SK-N-SH (cell line): ENCODE data around the gene NETO2. TPM values are rescaled to one million over a fixed set of nuclear protein-coding genes. Genes with fewer than 3 reads are reported as not detected.

Experiments used
- CTCF ChIA-PET: fragments of 300-600, 350-600 bp; formaldehyde crosslinking; extraction: SDS; loops from one replicate; lab custom pipeline; 2021; lab: Yijun Ruan, JAX
- POLR2A ChIA-PET: fragments of 350-600 bp; sonication (Branson Sonifier 250); formaldehyde crosslinking; extraction: SDS; loops from one replicate; lab custom pipeline; 2020; ENCODE audit warnings: antibody characterized with exemption, inconsistent platforms; lab: Yijun Ruan, JAX
- DNase-seq: peaks from one replicate; pipeline ENCODE4 v3.0.0; 2012
- H2AFZ ChIP-seq: fragments of 200-600 bp; sonication (generic); 2 replicates; pipeline ENCODE4 v1.8.1; 2016; ENCODE audit warnings: antibody characterized with exemption, mild to moderate bottlenecking, low read depth
- H3F3A ChIP-seq: fragments of 200-600 bp; sonication (generic); replicated peaks from 2 replicates; pipeline ENCODE3; 2016; ENCODE audit warnings: antibody characterized with exemption, mild to moderate bottlenecking; ENCODE audit not compliant: insufficient read depth
- H3K27ac ChIP-seq, 2 experiments: fragments of 200-500 bp in 1 of 2; fragments of 200-600 bp in 1 of 2; sonication (Bioruptor generic) in 1 of 2; sonication (generic), shearing (Covaris generic) in 1 of 2; 2 replicates each; pipeline versions ENCODE4 v1.5.1 to v1.6.1; 2014 to 2016; ENCODE audit warnings: low read depth in 2 of 2, inconsistent platforms in 1 of 2, low read length in 1 of 2, mild to moderate bottlenecking in 1 of 2, mixed read lengths in 1 of 2
- H3K27me3 ChIP-seq: fragments of 200-600 bp; sonication (generic), shearing (Covaris generic); 2 replicates; pipeline ENCODE4 v1.6.1; 2016; ENCODE audit warnings: mixed run types; ENCODE audit not compliant: insufficient read depth
- H3K36me3 ChIP-seq, 2 experiments: fragments of 200-500 bp in 1 of 2; fragments of 200-600 bp in 1 of 2; sonication (Bioruptor generic) in 1 of 2; sonication (generic) in 1 of 2; replicated peaks in 1 of 2; 2 replicates each; pipeline versions ENCODE3 to v1.5.1; 2014 to 2016; ENCODE audit warnings: low read length in 1 of 2, mild to moderate bottlenecking in 1 of 2; ENCODE audit not compliant: insufficient read depth in 2 of 2, control insufficient read depth in 1 of 2
- H3K4me1 ChIP-seq, 2 experiments: fragments of 200-500 bp in 1 of 2; fragments of 200-600 bp in 1 of 2; sonication (Bioruptor generic) in 1 of 2; sonication (generic), shearing (Covaris generic) in 1 of 2; 2 replicates each; pipeline versions ENCODE4 v1.5.1 to v1.6.1; 2014 to 2016; ENCODE audit warnings: low read depth in 1 of 2, low read length in 1 of 2, mixed run types in 1 of 2; ENCODE audit not compliant: insufficient read depth in 2 of 2, control insufficient read depth in 1 of 2
- H3K4me2 ChIP-seq: fragments of 200-600 bp; sonication (generic), shearing (Covaris generic); 2 replicates; pipeline ENCODE4 v1.6.1; 2017; ENCODE audit warnings: mixed run types
- H3K4me3 ChIP-seq, 2 experiments: fragments of 200-500 bp in 1 of 2; fragments of 200-600 bp in 1 of 2; sonication (Bioruptor generic) in 1 of 2; sonication (generic), shearing (Covaris generic) in 1 of 2; 2 replicates each; pipeline versions ENCODE4 v1.5.1 to v1.8.1; 2014 to 2016; ENCODE audit warnings: low read depth in 2 of 2, inconsistent platforms in 1 of 2, low read length in 1 of 2, mild to moderate bottlenecking in 1 of 2, mixed read lengths in 1 of 2, moderate library complexity in 1 of 2
- H3K79me2 ChIP-seq: fragments of 200-600 bp; sonication (generic); 2 replicates; pipeline ENCODE4 v1.8.1; 2017; ENCODE audit warnings: mild to moderate bottlenecking; ENCODE audit not compliant: insufficient read depth
- H3K9ac ChIP-seq: fragments of 200-600 bp; sonication (generic); 2 replicates; pipeline ENCODE4 v1.6.1; 2017; ENCODE audit warnings: mixed run types
- H3K9me2 ChIP-seq: fragments of 200-600 bp; sonication (generic); 2 replicates; pipeline ENCODE4 v1.6.1; 2017; ENCODE audit warnings: mixed run types
- H3K9me3 ChIP-seq: fragments of 200-600 bp; sonication (generic); 2 replicates; pipeline ENCODE4 v1.6.1; 2017; ENCODE audit warnings: mixed run types, mild to moderate bottlenecking, moderate library complexity
- H4K20me1 ChIP-seq: fragments of 200-600 bp; sonication (generic); 2 replicates; pipeline ENCODE4 v1.6.1; 2017; ENCODE audit warnings: mild to moderate bottlenecking, mixed run types; ENCODE audit not compliant: insufficient read depth
- CHD2 ChIP-seq: fragments of 150-350 bp; IDR thresholded peaks from 2 replicates; pipeline ENCODE4 v1.6.1; 2018; ENCODE audit warnings: low read length; ENCODE audit not compliant: partially characterized antibody
- ELF1 ChIP-seq: IDR thresholded peaks from 2 replicates; pipeline ENCODE4 v1.4.0; 2012
- EP300 ChIP-seq, 2 experiments: IDR thresholded peaks; 2 replicates each; pipeline versions ENCODE4 v1.4.0 to v1.6.1; 2012; ENCODE audit warnings: borderline replicate concordance in 1 of 2, low read depth in 1 of 2, low read length in 1 of 2
- EZH2phosphoT487 ChIP-seq: fragments of 200-600 bp; sonication (generic); IDR thresholded peaks from 2 replicates; pipeline ENCODE4 v1.6.1; 2017; ENCODE audit warnings: low read depth, mixed run types, mild to moderate bottlenecking, antibody characterized with exemption, moderate library complexity, borderline replicate concordance
- FOSL2 ChIP-seq: IDR thresholded peaks from 2 replicates; pipeline ENCODE4 v1.4.0; 2012; ENCODE audit warnings: low read depth, mild to moderate bottlenecking, moderate library complexity, borderline replicate concordance
- FOXJ3 ChIP-seq: sonication (generic); formaldehyde crosslinking; IDR thresholded peaks from 2 replicates; pipeline ENCODE4 v1.5.1; 2020; ENCODE audit warnings: mild to moderate bottlenecking, missing genetic modification reagents
- FOXM1 ChIP-seq: IDR thresholded peaks from 2 replicates; pipeline ENCODE4 v1.4.0; 2012; ENCODE audit warnings: low read depth, mild to moderate bottlenecking
- GABPA ChIP-seq: IDR thresholded peaks from 2 replicates; pipeline ENCODE4 v1.4.0; 2012; ENCODE audit warnings: low read depth, mild to moderate bottlenecking
- JUND ChIP-seq: IDR thresholded peaks from 2 replicates; pipeline ENCODE4 v1.4.0; 2012
- MEF2A ChIP-seq: IDR thresholded peaks from 2 replicates; pipeline ENCODE4 v1.4.0; 2012; ENCODE audit warnings: low read depth, borderline replicate concordance
- MXI1 ChIP-seq: IDR thresholded peaks from 2 replicates; pipeline ENCODE4 v1.6.1; 2012; ENCODE audit warnings: mild to moderate bottlenecking, low read depth, low read length, improper control_type of control experiment
- NFIC ChIP-seq: IDR thresholded peaks from 2 replicates; pipeline ENCODE4 v1.4.0; 2012; ENCODE audit warnings: borderline replicate concordance
- NRF1 ChIP-seq: IDR thresholded peaks from 2 replicates; pipeline ENCODE4 v1.6.1; 2012; ENCODE audit warnings: low read depth, mild to moderate bottlenecking, low read length
- POLR2AphosphoS5 ChIP-seq: IDR thresholded peaks from 2 replicates; pipeline ENCODE4 v1.6.1; 2012; ENCODE audit warnings: low read depth, low read length
- RAD21 ChIP-seq: IDR thresholded peaks from 2 replicates; pipeline ENCODE4 v1.6.1; 2012; ENCODE audit warnings: mild to moderate bottlenecking, low read length
- RFX5 ChIP-seq: IDR thresholded peaks from 2 replicates; pipeline ENCODE4 v1.6.1; 2012; ENCODE audit warnings: mild to moderate bottlenecking, improper control_type of control experiment, low read length
- RXRA ChIP-seq: IDR thresholded peaks from 2 replicates; pipeline ENCODE4 v1.4.0; 2012; ENCODE audit warnings: low read depth, mild to moderate bottlenecking, borderline replicate concordance
- SMC3 ChIP-seq: IDR thresholded peaks from 2 replicates; pipeline ENCODE4 v1.6.1; 2012; ENCODE audit warnings: low read depth, low read length, improper control_type of control experiment
- TAF1 ChIP-seq: IDR thresholded peaks from 2 replicates; pipeline ENCODE4 v1.6.1; 2012; ENCODE audit warnings: low read depth, mild to moderate bottlenecking, low read length, moderate library complexity, borderline replicate concordance
- TCF12 ChIP-seq: IDR thresholded peaks from 2 replicates; pipeline ENCODE4 v1.4.0; 2012
- TEAD4 ChIP-seq: IDR thresholded peaks from 2 replicates; pipeline ENCODE4 v1.4.0; 2012; ENCODE audit warnings: mild to moderate bottlenecking, borderline replicate concordance; ENCODE audit not compliant: insufficient read depth
- WGBS: methylation state at CpG from one replicate; pipeline ENCODE4 v1.1.6; 2017; ENCODE audit warnings: low lambda C conversion rate; 5-methylcytosine and 5-hydroxymethylcytosine counted together
- polyA plus RNA-seq, 3 experiments: library from polyadenylated mRNA; depleted of rRNA; stranded (reverse); fragments of >200 nt; gene quantifications; 2 replicates each; pipeline ENCODE4 v1.2.3, GENCODE V29; 2012
- TF ChIP-seq, protein P1 (sequence below): IDR thresholded peaks from 2 replicates; pipeline ENCODE4 v1.4.0; 2012; ENCODE audit warnings: low read depth
- TF ChIP-seq, protein P2 (sequence below): fragments of 150-350 bp; IDR thresholded peaks from 2 replicates; pipeline ENCODE4 v1.6.1; 2017; ENCODE audit warnings: antibody characterized with exemption, low read length, low read depth, borderline replicate concordance

The NETO2 gene
- polyA plus RNA-seq, 1 of the 3 experiments (the other 2 are of a cell fraction), result 48.8 TPM

DNA sequence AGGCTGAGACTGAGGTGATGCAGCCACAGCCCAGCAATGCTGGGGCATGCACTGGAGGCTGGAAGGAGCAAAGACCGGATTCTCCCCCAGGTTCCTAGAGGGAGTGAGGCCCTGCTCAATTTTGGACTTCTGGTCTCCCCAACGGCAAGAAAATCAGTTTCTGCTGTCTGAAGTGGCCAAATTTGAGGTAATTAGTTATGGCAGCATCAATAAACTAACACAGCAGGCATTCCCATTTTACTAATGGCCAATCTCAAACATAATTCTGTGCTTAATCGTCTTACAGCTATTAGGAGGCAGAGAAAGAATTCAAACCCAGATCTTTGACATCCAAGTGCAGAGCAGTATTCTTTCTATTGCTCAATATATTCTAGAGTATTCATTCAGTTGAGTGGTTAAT lies 16.2 kb downstream of the NETO2 start:
- H3K27me3 ChIP-seq, result no peaks in the 10 kb centered on the region
- WGBS, result 92% methylated on average over 3 of the region's 3 CpGs
- POLR2A ChIA-PET, result no interaction called here
- H3K9me3 ChIP-seq, result no peaks in the 10 kb centered on the region
- H2AFZ ChIP-seq, result no peak overlapping the region
- TF ChIP-seq CHD2, result no peak
- no peak for TF ChIP-seq RXRA
- TF ChIP-seq FOSL2, result no peak
- TF ChIP-seq NRF1, result no peak
- TF ChIP-seq, protein P1, sequence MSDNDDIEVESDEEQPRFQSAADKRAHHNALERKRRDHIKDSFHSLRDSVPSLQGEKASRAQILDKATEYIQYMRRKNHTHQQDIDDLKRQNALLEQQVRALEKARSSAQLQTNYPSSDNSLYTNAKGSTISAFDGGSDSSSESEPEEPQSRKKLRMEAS, result no peak
- TF ChIP-seq, protein P2, sequence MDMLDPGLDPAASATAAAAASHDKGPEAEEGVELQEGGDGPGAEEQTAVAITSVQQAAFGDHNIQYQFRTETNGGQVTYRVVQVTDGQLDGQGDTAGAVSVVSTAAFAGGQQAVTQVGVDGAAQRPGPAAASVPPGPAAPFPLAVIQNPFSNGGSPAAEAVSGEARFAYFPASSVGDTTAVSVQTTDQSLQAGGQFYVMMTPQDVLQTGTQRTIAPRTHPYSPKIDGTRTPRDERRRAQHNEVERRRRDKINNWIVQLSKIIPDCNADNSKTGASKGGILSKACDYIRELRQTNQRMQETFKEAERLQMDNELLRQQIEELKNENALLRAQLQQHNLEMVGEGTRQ, result no peak
- TF ChIP-seq POLR2AphosphoS5, result no peak
- TF ChIP-seq TEAD4, result no peak
- TF ChIP-seq RFX5, result no peak
- TF ChIP-seq TAF1, result no peak
- no peak for TF ChIP-seq NFIC
- no peak for TF ChIP-seq FOXJ3 (CRISPR knock-in tag)
- TF ChIP-seq RAD21, result no peak
- no peak for TF ChIP-seq TCF12
- no peak for TF ChIP-seq FOXM1
- CTCF ChIA-PET, result interaction anchor here (1.0 to 2.0 kb wide), 4 partner anchors 11 to 89 kb away, joined by 3 to 11 read pairs (median 4); partner anchors contain the start of gene NETO2
- H3K9me2 ChIP-seq, result no peaks in the 10 kb centered on the region
- no peak for DNase-seq
- no peak overlapping the region for H3K27ac ChIP-seq
- peaks cover 8% of the 10 kb centered on the region; the same call in 1 of the 2 replicates for H3K79me2 ChIP-seq
- H3K9ac ChIP-seq, result no peak overlapping the region
- no peak overlapping the region for H3K4me3 ChIP-seq
- peaks cover 19 to 24% of the 10 kb centered on the region in 2 experiments for H3K36me3 ChIP-seq
- H4K20me1 ChIP-seq, result no peaks in the 10 kb centered on the region
- H3K4me1 ChIP-seq, result no peaks in the 10 kb centered on the region; a peak in 2 of 4 replicates
- H3F3A ChIP-seq, result no peaks in the 10 kb centered on the region
- H3K4me2 ChIP-seq, result no peak overlapping the region

DNA sequence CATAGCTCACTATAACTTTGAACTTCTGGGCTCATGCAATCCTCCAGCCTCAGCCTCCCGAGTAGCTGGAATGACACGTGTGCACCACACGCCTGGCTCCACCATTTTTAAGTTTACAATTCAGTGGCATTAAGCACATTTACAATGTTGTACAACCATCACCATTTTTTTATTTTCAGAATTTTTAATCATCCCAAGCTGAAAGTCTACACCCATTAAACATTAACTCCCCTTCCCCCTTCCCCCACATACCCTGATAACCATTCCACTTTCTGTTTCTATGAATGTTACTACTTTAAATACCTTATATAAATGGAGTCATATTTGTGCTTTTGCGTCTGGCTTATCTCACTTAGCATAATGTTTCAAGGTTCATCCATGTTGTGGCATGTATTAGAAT lies 18.0 kb downstream of the NETO2 start:
- 96% methylated on average over 4 of the region's 4 CpGs for WGBS
- Histone ChIP-seq H3K79me2 (peaks cover 4% of the 10 kb centered on the region; the same call in 1 of the 2 replicates), H3K36me3 (peaks cover 20 to 39% of the 10 kb centered on the region in 2 experiments), H3K4me2 (no peak overlapping the region), H3F3A (no peaks in the 10 kb centered on the region), H3K4me1 (no peaks in the 10 kb centered on the region; a peak in 2 of 4 replicates), H4K20me1 (no peaks in the 10 kb centered on the region), H3K9me3 (no peaks in the 10 kb centered on the region), H3K27ac (no peak overlapping the region), H3K9me2 (no peaks in the 10 kb centered on the region), H3K4me3 (no peak overlapping the region), H2AFZ (no peak overlapping the region), H3K27me3 (no peaks in the 10 kb centered on the region), H3K9ac (no peak overlapping the region)
- ChIA-PET CTCF (interaction anchor here (1.4 to 3.9 kb wide), 5 partner anchors 10 to 988 kb away, joined by 3 to 21 read pairs (median 4); no protein-coding TSS in a partner anchor), POLR2A (interaction anchor here (0.7 kb wide), 1 partner anchor 544 kb away, joined by 3 read pairs; no protein-coding TSS in a partner anchor)
- DNase-seq, result no peak
- no peak for TF ChIP-seq MXI1
- no peak for TF ChIP-seq JUND
- TF ChIP-seq SMC3, result no peak
- TF ChIP-seq RXRA, result no peak
- no peak for TF ChIP-seq EZH2phosphoT487
- TF ChIP-seq, protein P2, result no peak
- no peak for TF ChIP-seq TCF12
- no peak for TF ChIP-seq MEF2A
- TF ChIP-seq, protein P1, result no peak
- no peak for TF ChIP-seq EP300 (IDR thresholded peaks at IDR 0.05; ENCODE audit: borderline replicate concordance in 1 of 2, low read depth in 1 of 2, low read length in 1 of 2)
- no peak for TF ChIP-seq GABPA
- TF ChIP-seq ELF1, result no peak
